IMR-90 (cell line): ENCODE measurements around the gene CDK17.

Source experiments
- CHD1 ChIP-seq: IDR thresholded peaks from 2 replicates; pipeline ENCODE4 v1.6.1; 2012; ENCODE audit warnings: low read depth, low read length, improper control_type of control experiment
- CTCF ChIP-seq: conservative IDR thresholded peaks from 2 replicates; pipeline ENCODE4 v1.5.1; 2012; ENCODE audit warnings: mild to moderate bottlenecking, low read depth, low read length, improper control_type of control experiment
- NFE2L2 ChIP-seq: fragments of 150-350 bp; IDR thresholded peaks from 2 replicates; pipeline ENCODE4 v1.6.1; 2016; ENCODE audit warnings: low read depth, mild to moderate bottlenecking, low read length
- POLR2A ChIP-seq: IDR thresholded peaks from 2 replicates; pipeline ENCODE4 v1.6.1; 2012; ENCODE audit warnings: mild to moderate bottlenecking, low read depth, low read length
- RCOR1 ChIP-seq: IDR thresholded peaks from 2 replicates; pipeline ENCODE4 v1.6.1; 2012; ENCODE audit warnings: mild to moderate bottlenecking, low read length, improper control_type of control experiment; ENCODE audit not compliant: insufficient replicate concordance
- USF2 ChIP-seq: fragments of 150-350 bp; IDR thresholded peaks from 2 replicates; pipeline ENCODE4 v1.6.1; 2017; ENCODE audit warnings: mild to moderate bottlenecking, antibody characterized with exemption, low read length, low read depth

GRCh38 chr12:96234591-96235483, 165.4 kb downstream of the CDK17 start:
- TF ChIP-seq POLR2A (no peak), CHD1 (no peak), CTCF (no peak), USF2 (no peak), RCOR1 (no peak), NFE2L2 (no peak)
